ENCODE results near the gene MTFR1L. TPM values are rescaled to one million over a fixed set of nuclear protein-coding genes. Genes with fewer than 3 reads are reported as not detected.
A peak's percentile ranks its signal among the peaks of the same experiment; 100 is the strongest.

The MTFR1L gene
- total RNA-seq, 1 experiment from 2014 or later: 32.5 TPM

DNA sequence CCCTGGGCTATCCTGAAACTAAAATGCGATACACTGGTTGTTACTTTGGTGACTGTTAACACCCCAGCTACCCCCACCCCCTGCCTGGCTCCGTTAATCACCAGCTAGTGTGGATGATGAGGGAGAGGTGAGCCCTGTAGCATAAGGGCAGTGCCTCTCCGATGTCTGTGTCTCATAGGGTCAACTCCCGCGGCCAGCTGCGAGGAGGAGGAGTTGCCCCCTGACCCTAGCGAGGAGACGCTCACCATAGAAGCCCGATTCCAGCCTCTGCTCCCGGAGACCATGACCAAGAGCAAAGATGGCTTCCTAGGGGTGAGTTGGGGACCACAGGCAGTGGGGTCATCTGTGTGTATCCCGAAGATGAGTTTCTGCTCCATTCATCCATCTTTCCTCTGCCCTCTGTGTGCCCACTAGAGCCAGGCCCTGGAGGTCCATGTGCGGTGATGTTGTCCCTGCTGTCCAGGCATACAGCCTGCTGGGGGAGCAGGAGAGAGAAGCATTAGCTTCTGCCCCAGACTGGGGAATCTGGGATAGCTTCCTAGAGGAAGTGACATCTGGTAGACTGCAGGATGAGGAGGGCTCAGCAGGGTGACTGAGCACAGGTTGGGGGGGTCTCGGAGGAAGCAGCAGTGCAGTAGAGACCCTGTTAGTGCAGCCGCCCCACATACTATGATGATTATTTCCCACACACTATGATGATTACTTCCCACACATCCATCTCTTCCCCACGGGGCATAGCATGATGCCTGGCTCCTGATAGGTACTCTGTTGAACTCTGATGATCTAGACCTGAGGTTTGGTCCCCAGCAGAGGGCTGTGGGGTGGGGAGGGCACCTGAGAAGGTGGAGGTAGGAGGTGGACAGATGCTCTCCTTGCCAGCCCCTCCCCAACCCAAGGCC is 14.5 kb upstream of the MTFR1L start:
- Histone ChIP-seq H3K79me2 (ENCODE audit: insufficient read depth, low read length) (no peaks in the 10 kb centered on the region), H3K4me2 (ENCODE audit: insufficient read depth, insufficient read length, low read length) (no peak overlapping the region), H3K23me2 (ENCODE audit: insufficient read length, low read depth, low read length, poor library complexity, severe bottlenecking) (peaks cover 6% of the 10 kb centered on the region), H2AK5ac (ENCODE audit: insufficient read length, low read length) (no peak overlapping the region), H4K20me1 (ENCODE audit: control insufficient read depth, insufficient read depth, insufficient read length) (no peaks in the 10 kb centered on the region), H2BK15ac (ENCODE audit: low read depth, low read length) (no peak overlapping the region), H3K27me3 (ENCODE audit: insufficient read depth, low read length) (no peaks in the 10 kb centered on the region), H3K27ac (ENCODE audit: insufficient read length, low read depth, low read length) (no peak overlapping the region), H3K56ac (ENCODE audit: insufficient read length, low read depth, low read length) (no peak overlapping the region), H3K14ac (ENCODE audit: insufficient read depth, low read length) (no peak overlapping the region; the same call in 1 of the 2 replicates), H4K5ac (ENCODE audit: insufficient read length, low read depth, low read length) (no peak overlapping the region), H3K4me1 (ENCODE audit: insufficient read depth, low read length) (no peaks in the 10 kb centered on the region), H4K8ac (replicated peaks; ENCODE audit: insufficient read length, low read depth, low read length) (no peak overlapping the region), H2BK12ac (ENCODE audit: insufficient read length, low read depth, low read length) (no peak overlapping the region), H2AFZ (ENCODE audit: low read length) (no peak overlapping the region), H3K9ac (ENCODE audit: extremely low read depth, insufficient read length, low read length) (no peak overlapping the region), H3T11ph (ENCODE audit: low read length) (no peak overlapping the region), H2BK5ac (ENCODE audit: insufficient read length, low read length) (no peak overlapping the region), H3K79me1 (ENCODE audit: insufficient read depth, low read depth, low read length, poor library complexity, severe bottlenecking) (no peaks in the 10 kb centered on the region), H3K4ac (ENCODE audit: low read depth, low read length) (no peak overlapping the region), H4K91ac (ENCODE audit: insufficient read length, low read depth, low read length) (no peak overlapping the region), H3K18ac (ENCODE audit: insufficient read length, low read depth, low read length) (no peak overlapping the region), H2BK20ac (ENCODE audit: low read depth, low read length, poor library complexity, severe bottlenecking) (no peak overlapping the region), H3K9me3 (ENCODE audit: control insufficient read depth, low read depth, low read length) (no peaks in the 10 kb centered on the region), H2BK120ac (ENCODE audit: low read depth, low read length, poor library complexity, severe bottlenecking) (no peak overlapping the region), H3K23ac (ENCODE audit: insufficient read length, low read depth, low read length) (no peak overlapping the region)
- Mint-ChIP-seq H3K4me3 (no peak overlapping the region), H3K9me3 (no peaks in the 10 kb centered on the region), H3K27ac (peak overlapping the region in 1 of 3 experiments; percentile 33; a peak in 1 of 7 replicates), H3K36me3 (ENCODE audit: insufficient read depth in 1 of 3, low read depth in 3 of 3) (peaks cover 7 to 56% (median 23%) of the 10 kb centered on the region in 3 experiments; a peak in 6 of 7 replicates), H3K4me1 (peaks cover 15 to 26% of the 10 kb centered on the region in 2 experiments), H3K27me3 (ENCODE audit: low read depth) (no peaks in the 10 kb centered on the region)
- WGBS (ENCODE audit: extremely low coverage, insufficient read length, low lambda C conversion rate): no CpG with 5 or more reads among the region's 15 CpGs
- TF ChIP-seq, protein P1, sequence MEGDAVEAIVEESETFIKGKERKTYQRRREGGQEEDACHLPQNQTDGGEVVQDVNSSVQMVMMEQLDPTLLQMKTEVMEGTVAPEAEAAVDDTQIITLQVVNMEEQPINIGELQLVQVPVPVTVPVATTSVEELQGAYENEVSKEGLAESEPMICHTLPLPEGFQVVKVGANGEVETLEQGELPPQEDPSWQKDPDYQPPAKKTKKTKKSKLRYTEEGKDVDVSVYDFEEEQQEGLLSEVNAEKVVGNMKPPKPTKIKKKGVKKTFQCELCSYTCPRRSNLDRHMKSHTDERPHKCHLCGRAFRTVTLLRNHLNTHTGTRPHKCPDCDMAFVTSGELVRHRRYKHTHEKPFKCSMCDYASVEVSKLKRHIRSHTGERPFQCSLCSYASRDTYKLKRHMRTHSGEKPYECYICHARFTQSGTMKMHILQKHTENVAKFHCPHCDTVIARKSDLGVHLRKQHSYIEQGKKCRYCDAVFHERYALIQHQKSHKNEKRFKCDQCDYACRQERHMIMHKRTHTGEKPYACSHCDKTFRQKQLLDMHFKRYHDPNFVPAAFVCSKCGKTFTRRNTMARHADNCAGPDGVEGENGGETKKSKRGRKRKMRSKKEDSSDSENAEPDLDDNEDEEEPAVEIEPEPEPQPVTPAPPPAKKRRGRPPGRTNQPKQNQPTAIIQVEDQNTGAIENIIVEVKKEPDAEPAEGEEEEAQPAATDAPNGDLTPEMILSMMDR (conservative IDR thresholded peaks at IDR 0.05): no peak
- DNase-seq: no peak
